Femur (tissue), 1 donor: ENCODE data around the gene MTOR.

ENCODE experiments used
- DNase-seq: peaks from one replicate; pipeline ENCODE4 v3.0.0-alpha.2; 2017

Gene MTOR

DNA sequence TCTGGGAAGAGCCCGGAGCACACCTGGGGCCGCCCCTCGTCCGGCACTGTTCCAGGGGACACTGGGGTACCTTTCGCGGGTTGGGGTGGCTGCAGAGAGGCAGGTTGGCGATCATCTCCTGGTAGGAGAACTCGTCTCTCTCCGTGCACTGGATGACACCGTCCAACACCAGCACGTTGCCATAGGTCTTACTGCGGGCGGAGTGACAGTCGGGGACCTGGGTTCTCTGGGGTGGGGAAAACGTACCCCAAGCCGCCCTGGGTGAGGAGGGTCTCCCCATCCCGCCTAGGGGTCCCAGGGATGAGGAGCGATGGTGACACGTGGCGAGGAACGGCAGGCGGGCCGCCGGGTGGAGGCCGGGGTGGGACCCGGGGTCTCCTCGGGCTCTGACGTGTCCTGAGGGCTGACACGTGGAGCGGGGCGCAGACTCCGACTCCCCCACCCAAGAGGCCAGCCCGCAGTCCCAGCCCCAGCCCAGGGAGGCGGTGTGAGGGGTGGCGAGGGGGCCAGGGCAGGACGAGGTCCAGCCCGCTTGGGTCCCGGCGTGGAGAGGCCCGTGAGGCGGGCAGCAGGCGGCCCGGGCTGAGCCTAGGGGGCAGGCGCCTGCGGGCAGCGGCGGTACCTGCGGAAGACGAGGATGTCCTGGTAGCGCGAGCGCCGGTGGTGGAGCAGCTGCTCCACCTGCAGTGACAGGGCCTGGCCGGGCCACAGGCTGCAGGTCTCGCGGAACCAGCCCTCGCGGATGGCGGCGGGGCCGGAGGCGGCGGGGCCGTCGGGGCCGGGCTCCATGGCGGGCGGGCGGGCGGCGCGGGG, 203.0 kb downstream of the MTOR start:
- no peak for DNase-seq

- no peak for DNase-seq
These were observed 203.7 kb downstream of the MTOR start for GRCh38 chr1:11058595-11059154.

DNA sequence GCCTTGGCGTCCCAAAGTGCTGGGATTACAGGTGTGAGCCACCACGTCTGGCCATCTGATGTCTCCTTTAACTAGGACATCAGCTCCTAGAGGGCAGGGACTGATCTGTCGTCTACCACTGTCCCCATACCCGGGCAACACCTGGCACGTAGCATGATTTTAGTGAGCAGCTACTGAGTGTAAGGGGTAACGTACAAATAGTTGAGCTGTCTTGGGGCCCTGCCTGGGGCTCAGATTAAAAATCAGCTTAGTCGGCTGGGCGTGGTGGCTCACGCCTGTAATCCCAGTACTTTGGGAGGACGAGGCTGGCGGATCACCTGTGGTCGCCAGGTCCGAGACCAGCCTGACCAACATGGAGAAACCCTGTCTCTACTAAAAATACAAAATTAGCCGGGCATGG, 204.3 kb downstream of the MTOR start:
- DNase-seq, result no peak

GRCh38 chr1:11057477-11057876, 204.9 kb downstream of the MTOR start:
- DNase-seq, result no peak
